ENCODE measurements around the gene TENT5C. TPM values are rescaled to one million over a fixed set of nuclear protein-coding genes. Genes with fewer than 3 reads are reported as not detected.

Gene TENT5C
- total and polyA plus RNA-seq, 2 of the 13 experiments (the other 11 are each of a cell fraction or from before 2014, with no cell fraction given) = 0.02 to 0.38 TPM

DNA sequence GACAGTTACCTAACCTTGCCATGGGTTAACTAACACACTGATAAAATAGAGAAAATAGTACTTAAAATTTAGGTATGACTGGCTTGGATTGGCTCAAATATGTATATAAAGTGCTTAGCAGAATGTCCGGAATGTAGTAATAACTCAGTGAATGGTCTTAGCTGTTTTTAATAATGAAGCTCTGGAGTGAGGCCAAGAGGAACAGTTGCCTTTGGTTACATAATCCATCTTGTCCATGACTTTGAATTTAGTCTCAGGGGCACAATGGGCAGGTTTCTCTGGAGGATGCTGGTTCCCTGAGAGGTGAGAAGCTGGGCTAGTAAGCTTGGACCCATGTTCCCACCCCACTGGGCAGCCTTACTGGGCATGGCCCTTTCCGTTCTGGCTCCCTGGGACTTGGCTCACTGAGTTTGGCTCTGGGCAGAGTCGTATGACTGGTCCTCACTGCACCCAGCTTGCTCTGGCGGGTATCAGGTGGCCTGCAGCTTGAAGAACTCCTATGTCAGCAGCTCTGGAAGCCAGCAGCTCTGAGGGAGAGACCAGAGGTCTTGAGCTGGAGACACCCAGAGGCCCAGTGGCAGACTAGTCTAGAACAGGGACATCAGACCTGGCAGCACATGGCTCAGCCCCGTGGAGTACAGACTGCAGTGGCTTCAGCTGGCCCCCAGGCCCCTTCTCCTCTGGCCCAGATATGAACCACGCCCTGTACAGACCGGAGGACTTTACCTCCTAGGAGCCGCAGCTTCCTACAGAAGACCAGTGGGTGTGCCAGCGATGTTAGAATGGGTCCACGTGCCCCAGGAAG is 40.4 kb downstream of the TENT5C start (continued):
- no peak for TF ChIP-seq ZNF263 (CRISPR knock-in tag; IDR thresholded peaks at IDR 0.05)

- no TSS peak for BruUV-seq (replicated peaks)
- H3K4me3 ChIP-seq (replicated peaks in 1 of 3; ENCODE audit: insufficient read depth in 1 of 3, low read depth in 2 of 3, low read length in 3 of 3) = no peak overlapping the region
- 72% methylated on average over 12 of the region's 12 CpGs for WGBS (ENCODE audit: low lambda C conversion rate)
- H3K4me2 ChIP-seq (ENCODE audit: low read depth, low read length) = no peak overlapping the region
- H4K20me1 ChIP-seq (ENCODE audit: insufficient read depth, low read length) = no peaks in the 10 kb centered on the region
- H3K27ac ChIP-seq (ENCODE audit: extremely low read length, insufficient read depth, low read length) = no peak overlapping the region
- H3K9ac ChIP-seq (ENCODE audit: insufficient read depth, low read depth, low read length) = no peak overlapping the region
- no peak overlapping the region for H2AFZ ChIP-seq (ENCODE audit: low read length)
- no peak for TF ChIP-seq DMAP1 (CRISPR knock-in tag; IDR thresholded peaks at IDR 0.05)
- TF ChIP-seq NR1H2 (CRISPR knock-in tag; IDR thresholded peaks at IDR 0.05; ENCODE audit: borderline replicate concordance, low read depth) = no peak
- TF ChIP-seq, protein P1, sequence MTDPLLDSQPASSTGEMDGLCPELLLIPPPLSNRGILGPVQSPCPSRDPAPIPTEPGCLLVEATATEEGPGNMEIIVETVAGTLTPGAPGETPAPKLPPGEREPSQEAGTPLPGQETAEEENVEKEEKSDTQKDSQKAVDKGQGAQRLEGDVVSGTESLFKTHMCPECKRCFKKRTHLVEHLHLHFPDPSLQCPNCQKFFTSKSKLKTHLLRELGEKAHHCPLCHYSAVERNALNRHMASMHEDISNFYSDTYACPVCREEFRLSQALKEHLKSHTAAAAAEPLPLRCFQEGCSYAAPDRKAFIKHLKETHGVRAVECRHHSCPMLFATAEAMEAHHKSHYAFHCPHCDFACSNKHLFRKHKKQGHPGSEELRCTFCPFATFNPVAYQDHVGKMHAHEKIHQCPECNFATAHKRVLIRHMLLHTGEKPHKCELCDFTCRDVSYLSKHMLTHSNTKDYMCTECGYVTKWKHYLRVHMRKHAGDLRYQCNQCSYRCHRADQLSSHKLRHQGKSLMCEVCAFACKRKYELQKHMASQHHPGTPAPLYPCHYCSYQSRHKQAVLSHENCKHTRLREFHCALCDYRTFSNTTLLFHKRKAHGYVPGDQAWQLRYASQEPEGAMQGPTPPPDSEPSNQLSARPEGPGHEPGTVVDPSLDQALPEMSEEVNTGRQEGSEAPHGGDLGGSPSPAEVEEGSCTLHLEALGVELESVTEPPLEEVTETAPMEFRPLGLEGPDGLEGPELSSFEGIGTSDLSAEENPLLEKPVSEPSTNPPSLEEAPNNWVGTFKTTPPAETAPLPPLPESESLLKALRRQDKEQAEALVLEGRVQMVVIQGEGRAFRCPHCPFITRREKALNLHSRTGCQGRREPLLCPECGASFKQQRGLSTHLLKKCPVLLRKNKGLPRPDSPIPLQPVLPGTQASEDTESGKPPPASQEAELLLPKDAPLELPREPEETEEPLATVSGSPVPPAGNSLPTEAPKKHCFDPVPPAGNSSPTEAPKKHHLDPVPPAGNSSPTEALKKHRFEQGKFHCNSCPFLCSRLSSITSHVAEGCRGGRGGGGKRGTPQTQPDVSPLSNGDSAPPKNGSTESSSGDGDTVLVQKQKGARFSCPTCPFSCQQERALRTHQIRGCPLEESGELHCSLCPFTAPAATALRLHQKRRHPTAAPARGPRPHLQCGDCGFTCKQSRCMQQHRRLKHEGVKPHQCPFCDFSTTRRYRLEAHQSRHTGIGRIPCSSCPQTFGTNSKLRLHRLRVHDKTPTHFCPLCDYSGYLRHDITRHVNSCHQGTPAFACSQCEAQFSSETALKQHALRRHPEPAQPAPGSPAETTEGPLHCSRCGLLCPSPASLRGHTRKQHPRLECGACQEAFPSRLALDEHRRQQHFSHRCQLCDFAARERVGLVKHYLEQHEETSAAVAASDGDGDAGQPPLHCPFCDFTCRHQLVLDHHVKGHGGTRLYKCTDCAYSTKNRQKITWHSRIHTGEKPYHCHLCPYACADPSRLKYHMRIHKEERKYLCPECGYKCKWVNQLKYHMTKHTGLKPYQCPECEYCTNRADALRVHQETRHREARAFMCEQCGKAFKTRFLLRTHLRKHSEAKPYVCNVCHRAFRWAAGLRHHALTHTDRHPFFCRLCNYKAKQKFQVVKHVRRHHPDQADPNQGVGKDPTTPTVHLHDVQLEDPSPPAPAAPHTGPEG (CRISPR knock-in tag; IDR thresholded peaks at IDR 0.05) = no peak
- no peak for TF ChIP-seq SOX6 (IDR thresholded peaks at IDR 0.05)
- no peak for TF ChIP-seq SOX6 (CRISPR knock-in tag; IDR thresholded peaks at IDR 0.05)
- no peak for TF ChIP-seq NR2F2 (IDR thresholded peaks at IDR 0.05; ENCODE audit: borderline replicate concordance, low read depth)
- no peak for TF ChIP-seq ZKSCAN1 (IDR thresholded peaks at IDR 0.05; ENCODE audit: low read length)
- no peak for TF ChIP-seq GATAD2A (CRISPR knock-in tag; IDR thresholded peaks at IDR 0.05)
- ChIA-PET CTCF (ENCODE audit: low intra/inter-chr PET ratio, low total read pairs) (no interaction called here), POLR2A (no interaction called here)
- no peaks in the 10 kb centered on the region for H3K36me3 ChIP-seq (replicated peaks in 1 of 2; ENCODE audit: control insufficient read depth in 1 of 2, insufficient read depth in 2 of 2, low read length in 2 of 2)
- in situ Hi-C loops (cut with HindIII; ENCODE audit: extremely low pct_ligation_motif_present, low pct_unique_long_range_greater_than_20kb) = no loop called here
- FAIRE-seq (no peak), DNase-seq (ENCODE audit: low spot score) (no peak), ATAC-seq (no peak)
- H3K4me1 ChIP-seq (ENCODE audit: insufficient read depth, low read length) = no peaks in the 10 kb centered on the region
- no peaks in the 10 kb centered on the region for H3K79me2 ChIP-seq (ENCODE audit: insufficient read depth, low read length)
- no peaks in the 10 kb centered on the region for H3K9me3 ChIP-seq (ENCODE audit: low read length)
- peaks cover 0 to 3% of the 10 kb centered on the region in 2 experiments; a peak in 2 of 5 replicates for H3K27me3 ChIP-seq (ENCODE audit: control insufficient read depth in 1 of 2, insufficient read depth in 2 of 2, low read length in 2 of 2)
- intact Hi-C loops (cut with micrococcal nuclease; ENCODE audit: unreplicated experiment) = no loop called here
Measured at GRCh38 chr1:117646956-117647355, 41.1 kb downstream of the TENT5C start.

Measured in HepG2 (cell line).